Left colon (tissue), 2 donors: ENCODE measurements around the gene CLDND1. TPM values are rescaled to one million over a fixed set of nuclear protein-coding genes. Genes with fewer than 3 reads are reported as not detected.

Source experiments
- total RNA-seq, 2 donors: library from RNA; stranded (reverse); fragmentation: NEBNext Ultra II Directional; extraction: Animal tissue kit (Norgen Biotek cat#: 25700); gene quantifications; one replicate each; pipeline ENCODE4 v1.2.1, GENCODE V29; 2021
- donor health status: DM: no; HTN: no; CAD: no.
- donor health status: DM: yes; HTN: yes; CAD: no.

The CLDND1 gene
- total RNA-seq, 2 donors from 2014 or later: 47.5 to 70.9 TPM

Other genes starting within 250 kb of the CLDND1 start
- not detected for gene OR5H2, start 240.4 kb downstream of the CLDND1 start, total RNA-seq
- not detected for gene OR5K4, start 169.0 kb downstream of the CLDND1 start, total RNA-seq
- not detected for gene OR5K3, start 132.2 kb downstream of the CLDND1 start, total RNA-seq
- gene OR5K1, start 59.7 kb downstream of the CLDND1 start, total RNA-seq: not detected
- not detected for gene OR5K2, start 25.2 kb downstream of the CLDND1 start, total RNA-seq
- 1 to 10 TPM; 2.4 to 6.1 TPM for gene GPR15, start 9.1 kb upstream of the CLDND1 start, total RNA-seq
- 10 to 100 TPM; 15.6 to 16.3 TPM for gene CPOX, start 70.7 kb upstream of the CLDND1 start, total RNA-seq
- 1 to 10 TPM; 1.7 to 2.8 TPM for gene ST3GAL6, start 240.4 kb upstream of the CLDND1 start, total RNA-seq